ENCODE data around the gene SEZ6.

Gene SEZ6

GRCh38 chr17:29032857-29033197, 27.0 kb upstream of the SEZ6 start:
- Histone ChIP-seq H3K27ac (ENCODE audit: extremely low read depth, low read depth, low read length) (no peak overlapping the region), H3K4me3 (ENCODE audit: low read depth, low read length) (no peak overlapping the region), H3K9me3 (ENCODE audit: control insufficient read depth, insufficient read depth, low read depth, low read length) (no peaks in the 10 kb centered on the region), H3K4me1 (ENCODE audit: control insufficient read depth, insufficient read depth, low read length) (no peaks in the 10 kb centered on the region), H3K36me3 (ENCODE audit: control insufficient read depth in 2 of 2, insufficient read depth in 1 of 2, low read length in 2 of 2) (no peaks in the 10 kb centered on the region)
- CTCF ChIA-PET = interaction anchor here (0.6 to 3.2 kb wide), 6 partner anchors 10 to 86 kb away, joined by 3 to 14 read pairs (median 3); partner anchors contain the start of gene PIPOX
- no peak for TF ChIP-seq ZNF518A (tag by site-specific recombination; conservative IDR thresholded peaks at IDR 0.05; ENCODE audit: low read depth)
- POLR2A ChIA-PET = interaction anchor here (1.3 kb wide), 1 partner anchor 81 kb away, joined by 4 read pairs; the partner anchor contains the start of gene PHF12

GRCh38 chr17:29032013-29032856, 26.4 kb upstream of the SEZ6 start:
- Histone ChIP-seq H3K9me3 (ENCODE audit: control insufficient read depth, insufficient read depth, low read depth, low read length) (no peaks in the 10 kb centered on the region), H3K4me1 (ENCODE audit: control insufficient read depth, insufficient read depth, low read length) (no peaks in the 10 kb centered on the region), H3K27ac (ENCODE audit: extremely low read depth, low read depth, low read length) (no peak overlapping the region), H3K36me3 (ENCODE audit: control insufficient read depth in 2 of 2, insufficient read depth in 1 of 2, low read length in 2 of 2) (no peaks in the 10 kb centered on the region), H3K4me3 (ENCODE audit: low read depth, low read length) (no peak overlapping the region)
- no peak for TF ChIP-seq ZNF670 (tag by site-specific recombination; IDR thresholded peaks at IDR 0.05; ENCODE audit: low read depth)
- no peak for TF ChIP-seq SCRT2 (tag by site-specific recombination; IDR thresholded peaks at IDR 0.05)
- no peak for TF ChIP-seq ZNF239 (tag by site-specific recombination; IDR thresholded peaks at IDR 0.05)
- TF ChIP-seq ZNF223 (tag by site-specific recombination; IDR thresholded peaks at IDR 0.05) = no peak
- no peak for TF ChIP-seq ZNF202 (tag by site-specific recombination; IDR thresholded peaks at IDR 0.05; ENCODE audit: borderline replicate concordance)
- no peak for TF ChIP-seq YY1 (tag by site-specific recombination; IDR thresholded peaks at IDR 0.05)
- TF ChIP-seq ZNF292 (tag by site-specific recombination; IDR thresholded peaks at IDR 0.05; ENCODE audit: borderline replicate concordance, low read depth) = no peak
- no peak for TF ChIP-seq TSHZ1 (tag by site-specific recombination; IDR thresholded peaks at IDR 0.05; ENCODE audit: borderline replicate concordance)
- no peak for TF ChIP-seq ZNF596 (tag by site-specific recombination; IDR thresholded peaks at IDR 0.05)
- CTCF ChIA-PET = interaction anchor here (0.6 to 3.2 kb wide), 5 partner anchors 11 to 306 kb away, joined by 3 to 10 read pairs (median 3); partner anchors contain the start of genes PIPOX and TLCD1
- POLR2A ChIA-PET = interaction anchor here (1.3 kb wide), 1 partner anchor 81 kb away, joined by 4 read pairs; the partner anchor contains the start of gene PHF12

GRCh38 chr17:29031488-29031887, 25.7 kb upstream of the SEZ6 start:
- TF ChIP-seq ZNF398 (tag by site-specific recombination; IDR thresholded peaks at IDR 0.05) = no peak
- TF ChIP-seq ZNF175 (tag by site-specific recombination; IDR thresholded peaks at IDR 0.05) = no peak
- no peak for TF ChIP-seq HOXA7 (CRISPR knock-in tag; IDR thresholded peaks at IDR 0.05; ENCODE audit: borderline replicate concordance)
- no peak for TF ChIP-seq ZNF426 (tag by site-specific recombination; IDR thresholded peaks at IDR 0.05)
- TF ChIP-seq ZNF138 (tag by site-specific recombination; IDR thresholded peaks at IDR 0.05; ENCODE audit: borderline replicate concordance) = no peak
- TF ChIP-seq ZNF530 (tag by site-specific recombination; IDR thresholded peaks at IDR 0.05; ENCODE audit: low read depth) = no peak
- no peak for TF ChIP-seq ZNF112 (tag by site-specific recombination; IDR thresholded peaks at IDR 0.05)
- Histone ChIP-seq H3K36me3 (ENCODE audit: control insufficient read depth in 2 of 2, insufficient read depth in 1 of 2, low read length in 2 of 2) (no peaks in the 10 kb centered on the region), H3K27ac (ENCODE audit: extremely low read depth, low read depth, low read length) (no peak overlapping the region), H3K9me3 (ENCODE audit: control insufficient read depth, insufficient read depth, low read depth, low read length) (no peaks in the 10 kb centered on the region), H3K4me3 (ENCODE audit: low read depth, low read length) (no peak overlapping the region), H3K4me1 (ENCODE audit: control insufficient read depth, insufficient read depth, low read length) (no peaks in the 10 kb centered on the region)
- CTCF ChIA-PET = interaction anchor here (0.7 to 3.2 kb wide), 3 partner anchors 12 to 305 kb away, joined by 3 to 10 read pairs (median 5); partner anchors contain the start of genes PIPOX and TLCD1
- POLR2A ChIA-PET = interaction anchor here (1.3 kb wide), 1 partner anchor 80 kb away, joined by 4 read pairs; the partner anchor contains the start of gene PHF12
